D721Med (cell line): Measurements from ENCODE around the gene MAMLD1.

Experiments
- DNase-seq: peaks from one replicate; pipeline ENCODE4 v3.0.0; 2011; ENCODE audit warnings: low spot score; ENCODE audit not compliant: insufficient read length
- FAIRE-seq: peaks from 2 replicates; lab custom pipeline; 2011; peaks lifted over from hg19 to GRCh38; lab: Jason Lieb, UNC
- CTCF ChIP-seq: IDR thresholded peaks from 2 replicates; pipeline ENCODE4 v1.5.1; 2012; ENCODE audit warnings: mild to moderate bottlenecking, control low read depth; ENCODE audit not compliant: insufficient read depth; ENCODE audit errors: missing control alignments

MAMLD1 gene

GRCh38 chrX:150489359-150490015 is 126.4 kb downstream of the MAMLD1 start:
- no peak for FAIRE-seq
- no peak for DNase-seq
- no peak for TF ChIP-seq CTCF

- TF ChIP-seq CTCF, result no peak
- FAIRE-seq (no peak), DNase-seq (no peak)
Measured at GRCh38 chrX:150495496-150495895, 132.4 kb downstream of the MAMLD1 start.

DNA sequence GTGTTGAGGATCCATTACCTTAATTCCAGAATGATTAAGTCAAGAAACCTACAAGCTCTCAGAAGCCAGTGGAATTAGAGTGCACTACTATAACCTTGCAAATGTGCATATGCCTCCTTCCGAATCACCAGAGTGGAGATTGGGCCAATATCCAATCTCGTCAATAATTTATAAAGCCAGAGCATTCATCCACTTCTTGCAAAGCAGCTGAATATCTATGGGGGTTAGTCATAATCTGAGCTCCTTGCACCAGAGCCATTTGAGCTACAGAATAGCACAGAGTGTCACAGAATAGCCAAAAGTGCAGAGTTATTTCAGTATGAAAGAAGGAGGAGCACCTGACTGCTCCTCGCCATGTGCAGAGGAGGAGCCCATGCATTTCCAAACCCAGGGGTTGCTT is 136.1 kb downstream of the MAMLD1 start:
- TF ChIP-seq CTCF, result no peak
- no peak for DNase-seq
- no peak for FAIRE-seq

GRCh38 chrX:150502091-150502490 is 139.0 kb downstream of the MAMLD1 start:
- TF ChIP-seq CTCF, result no peak
- FAIRE-seq (no peak), DNase-seq (no peak)

- DNase-seq (no peak), FAIRE-seq (no peak)
- TF ChIP-seq CTCF, result no peak
Measured at GRCh38 chrX:150502979-150503897, 140.1 kb downstream of the MAMLD1 start.

DNA sequence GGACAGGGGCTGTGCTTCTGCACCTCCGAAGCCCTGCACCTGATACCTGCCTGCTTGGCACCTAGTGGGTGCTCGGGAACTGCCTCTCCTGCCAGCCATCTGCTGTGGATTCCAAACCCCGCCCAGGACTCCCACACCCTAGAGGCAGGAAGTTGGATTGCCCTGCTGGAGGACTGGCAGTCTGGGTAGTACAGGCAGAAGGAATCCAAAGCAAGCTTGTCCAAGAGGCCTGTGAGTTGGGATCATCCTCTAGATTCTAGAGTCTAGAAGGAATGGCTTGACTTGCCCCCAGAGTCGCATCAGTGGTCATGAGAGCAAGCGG is 140.7 kb downstream of the MAMLD1 start:
- DNase-seq (no peak), FAIRE-seq (no peak)
- TF ChIP-seq CTCF, result no peak
